Stimulated activated effector memory CD8-positive, alpha-beta T cell treated with anti-CD3 and anti-CD28 coated beads, Interleukin-12 subunit alpha, Interleukin-12 subunit beta, amount 100 ng/mL, for 72 hours (primary cell): ENCODE results near the gene IARS2.
"Not testable (repeated sequence)": the region's sequence is repeated elsewhere in the genome, so short reads cannot be mapped to it uniquely, and the experiment has no call there.

ENCODE experiments used
- ATAC-seq: fragments of 150-1000 bp; cut with Tn5 transposase; 2 replicates; pipeline ENCODE4 v1.10.0; 2021
- DNase-seq, 2 donors: peaks; one replicate each; pipeline ENCODE4 v3.0.0; 2021 to 2022; ENCODE audit warnings: low spot score in 2 of 2
- H3K27ac Mint-ChIP-seq: one replicate; pipeline ENCODE4 v1.8.0; 2022; ENCODE audit warnings: mild to moderate bottlenecking, mixed read lengths
- H3K36me3 Mint-ChIP-seq: one replicate; pipeline ENCODE4 v1.8.0; 2022; ENCODE audit warnings: mild to moderate bottlenecking, mixed read lengths
- H3K4me1 Mint-ChIP-seq: one replicate; pipeline ENCODE4 v1.8.0; 2022; ENCODE audit warnings: mixed read lengths
- H3K4me3 Mint-ChIP-seq: one replicate; pipeline ENCODE4 v1.8.0; 2022; ENCODE audit warnings: mild to moderate bottlenecking, mixed read lengths
- H3K9me3 Mint-ChIP-seq: one replicate; pipeline ENCODE4 v1.8.0; 2022; ENCODE audit warnings: mixed read lengths

IARS2 gene

GRCh38 chr1:220094016-220094911 is at the start of gene IARS2:
Gene IARS2 (plus strand): TSS chr1:220094132. CDS start chr1:220094217, 85 bp downstream.
- H3K4me3 Mint-ChIP-seq = peak within 1 kb of the TSS; percentile 64
- peaks cover 18% of the 10 kb centered on the region for H3K4me1 Mint-ChIP-seq
- ATAC-seq (peak; percentile 85), DNase-seq (peak; percentile 77 to 92)
- no peaks in the 10 kb centered on the region for H3K9me3 Mint-ChIP-seq
- no peak within 1 kb of the TSS for H3K27ac Mint-ChIP-seq
- H3K36me3 Mint-ChIP-seq = peaks cover 51% of the 10 kb centered on the region

- Mint-ChIP-seq H3K9me3 (no peaks in the 10 kb centered on the region), H3K36me3 (peaks cover 64% of the 10 kb centered on the region), H3K4me3 (peak overlapping the region; percentile 84), H3K27ac (peak overlapping the region; percentile 97), H3K4me1 (peaks cover 15% of the 10 kb centered on the region)
- DNase-seq (peak in 1 of 2 donors; percentile 60), ATAC-seq (no peak)
Observed at GRCh38 chr1:220044678-220045355, 49.1 kb upstream of the IARS2 start.

- Mint-ChIP-seq H3K9me3 (no peaks in the 10 kb centered on the region), H3K27ac (peak overlapping the region; percentile 97), H3K36me3 (peaks cover 58% of the 10 kb centered on the region), H3K4me1 (peaks cover 15% of the 10 kb centered on the region), H3K4me3 (peak overlapping the region; percentile 84)
- DNase-seq (no peak), ATAC-seq (peak; percentile 38)
Observed at GRCh38 chr1:220045356-220046051, 48.4 kb upstream of the IARS2 start.

GRCh38 chr1:220046052-220046930 is 47.6 kb upstream of the IARS2 start, which contains the start of gene EPRS1:
Gene EPRS1 (minus strand): TSS chr1:220046505. CDS start chr1:220046388, 117 bp downstream.
- DNase-seq (peak; percentile 83 to 94), ATAC-seq (peak; percentile 99)
- Mint-ChIP-seq H3K4me1 (peaks cover 15% of the 10 kb centered on the region), H3K4me3 (peak within 1 kb of the TSS; percentile 84), H3K9me3 (no peaks in the 10 kb centered on the region), H3K27ac (peak within 1 kb of the TSS; percentile 97), H3K36me3 (peaks cover 50% of the 10 kb centered on the region)

- Mint-ChIP-seq H3K4me1 (peaks cover 9% of the 10 kb centered on the region), H3K36me3 (peaks cover 30% of the 10 kb centered on the region), H3K9me3 (no peaks in the 10 kb centered on the region), H3K4me3 (peak overlapping the region; percentile 33), H3K27ac (peak overlapping the region; percentile 91)
- DNase-seq (no peak), ATAC-seq (peak; percentile 70)
Observed at GRCh38 chr1:220056374-220056773, 37.6 kb upstream of the IARS2 start.

GRCh38 chr1:220060876-220061275 is 33.1 kb upstream of the IARS2 start:
- H3K4me1 Mint-ChIP-seq = peaks cover 7% of the 10 kb centered on the region
- H3K36me3 Mint-ChIP-seq = peaks cover 53% of the 10 kb centered on the region
- H3K27ac Mint-ChIP-seq = peak overlapping the region; percentile 37
- no peaks in the 10 kb centered on the region for H3K9me3 Mint-ChIP-seq
- H3K4me3 Mint-ChIP-seq = no peak overlapping the region
- DNase-seq = no peak
- no peak for ATAC-seq

- DNase-seq (no peak), ATAC-seq (no peak)
- no peaks in the 10 kb centered on the region for H3K4me1 Mint-ChIP-seq
- no peaks in the 10 kb centered on the region for H3K9me3 Mint-ChIP-seq
- no peak overlapping the region for H3K4me3 Mint-ChIP-seq
- H3K36me3 Mint-ChIP-seq = peaks cover 58% of the 10 kb centered on the region
- no peak overlapping the region for H3K27ac Mint-ChIP-seq
Observed at GRCh38 chr1:220062629-220063028, 31.3 kb upstream of the IARS2 start.

GRCh38 chr1:220067269-220068204 is 26.4 kb upstream of the IARS2 start:
- H3K4me1 Mint-ChIP-seq = no peaks in the 10 kb centered on the region
- DNase-seq = no peak
- no peak for ATAC-seq
- H3K36me3 Mint-ChIP-seq = peaks cover 45% of the 10 kb centered on the region
- H3K4me3 Mint-ChIP-seq = no peak overlapping the region
- no peak overlapping the region for H3K27ac Mint-ChIP-seq
- H3K9me3 Mint-ChIP-seq = no peaks in the 10 kb centered on the region

GRCh38 chr1:220076861-220077762 is 16.8 kb upstream of the IARS2 start:
- ATAC-seq (no peak), DNase-seq (no peak)
- Mint-ChIP-seq H3K9me3 (no peaks in the 10 kb centered on the region), H3K36me3 (peaks cover 54% of the 10 kb centered on the region), H3K4me1 (no peaks in the 10 kb centered on the region), H3K27ac (no peak overlapping the region), H3K4me3 (no peak overlapping the region)

GRCh38 chr1:220077887-220078286 is 16.0 kb upstream of the IARS2 start:
- H3K36me3 Mint-ChIP-seq = peaks cover 47% of the 10 kb centered on the region
- H3K9me3 Mint-ChIP-seq = no peaks in the 10 kb centered on the region
- ATAC-seq = no peak
- no peak overlapping the region for H3K4me3 Mint-ChIP-seq
- no peak overlapping the region for H3K27ac Mint-ChIP-seq
- H3K4me1 Mint-ChIP-seq = no peaks in the 10 kb centered on the region
- DNase-seq = no peak

- peaks cover 2% of the 10 kb centered on the region for H3K36me3 Mint-ChIP-seq
- no peaks in the 10 kb centered on the region for H3K9me3 Mint-ChIP-seq
- DNase-seq (no peak), ATAC-seq (no peak)
- peaks cover 2% of the 10 kb centered on the region for H3K4me1 Mint-ChIP-seq
- H3K27ac Mint-ChIP-seq = no peak overlapping the region
- H3K4me3 Mint-ChIP-seq = no peak overlapping the region
Observed at GRCh38 chr1:220084460-220084859, 9.5 kb upstream of the IARS2 start.

GRCh38 chr1:220086261-220086686 is 7.7 kb upstream of the IARS2 start:
- ATAC-seq, H3K36me3 Mint-ChIP-seq, DNase-seq, H3K9me3 Mint-ChIP-seq, H3K27ac Mint-ChIP-seq, H3K4me1 Mint-ChIP-seq, H3K4me3 Mint-ChIP-seq: not testable (repeated sequence)
